Heart right ventricle (tissue), 16 donors: ENCODE measurements around the gene IRF1. TPM values are rescaled to one million over a fixed set of nuclear protein-coding genes. Genes with fewer than 3 reads are reported as not detected.

Experiments
- ATAC-seq, 8 donors: fragments of 200-7000 bp; cut with Tn5 transposase; one replicate each; pipeline ENCODE4 v1.9.1; 2020; ENCODE audit warnings: mild to moderate bottlenecking in 8 of 8, moderate library complexity in 8 of 8, moderate number of reproducible peaks in 1 of 8
- DNase-seq, 2 donors: peaks; one replicate each; pipeline ENCODE4 v3.0.0-alpha.2; 2020
- H3K27ac ChIP-seq, 10 donors: fragments of 200-600 bp; sonication (generic) in 2 of 10; one replicate each; pipeline versions ENCODE4 v1.5.0 to v1.8.0; 2020 to 2022; ENCODE audit warnings: mild to moderate bottlenecking in 3 of 10
- H3K27me3 ChIP-seq, 7 donors: fragments of 200-600 bp; one replicate each; pipeline ENCODE4 v1.8.0; 2021 to 2022; ENCODE audit warnings: mild to moderate bottlenecking in 2 of 7
- H3K36me3 ChIP-seq, 9 donors: fragments of 200-600 bp; sonication (generic) in 1 of 9; one replicate each; pipeline versions ENCODE4 v1.5.0 to v1.8.0; 2020 to 2022; ENCODE audit warnings: mild to moderate bottlenecking in 2 of 9
- H3K4me1 ChIP-seq, 9 donors: fragments of 200-600 bp; sonication (generic) in 1 of 9; one replicate each; pipeline versions ENCODE4 v1.5.0 to v1.8.0; 2020 to 2022; ENCODE audit warnings: mild to moderate bottlenecking in 4 of 9
- H3K4me3 ChIP-seq, 10 donors: fragments of 200-600 bp; sonication (generic) in 2 of 10; one replicate each; pipeline versions ENCODE4 v1.5.0 to v1.8.0; 2020 to 2022; ENCODE audit warnings: mild to moderate bottlenecking in 7 of 10, moderate library complexity in 2 of 10
- H3K9me3 ChIP-seq, 11 donors: fragments of 200-600 bp in 10 of 11; sonication (generic) in 2 of 11; one replicate each; pipeline versions ENCODE4 v1.5.0 to v1.8.0; 2013 to 2022; ENCODE audit warnings: mild to moderate bottlenecking in 2 of 11, control low read depth in 1 of 11, moderate library complexity in 1 of 11
- CTCF ChIP-seq, 9 donors: fragments of 200-600 bp; sonication (generic) in 2 of 9; IDR thresholded peaks; one replicate each; pipeline versions ENCODE4 v1.5.0 to v1.8.0; 2021 to 2022; ENCODE audit warnings: antibody characterized with exemption in 9 of 9, mild to moderate bottlenecking in 5 of 9, moderate library complexity in 1 of 9
- WGBS, 2 donors: extraction: QIAGEN DNeasy Blood & Tissue Kit; methylation state at CpG; one replicate each; pipeline ENCODE4 v1.1.7; 2013; ENCODE audit warnings: inconsistent platforms in 1 of 2; 5-methylcytosine and 5-hydroxymethylcytosine counted together
- intact Hi-C, 10 donors: fragments of 100-400 bp; cut with DNase I; formaldehyde crosslinking; loops; one replicate each; pipeline versions ENCODE4 v1.11.1 to v1.14.2; 2022
- polyA plus RNA-seq, 2 donors: library from polyadenylated mRNA; stranded (reverse); fragments of 200-250 nt; gene quantifications; one replicate each; pipeline ENCODE4 v1.2.3, GENCODE V29; 2013
- total RNA-seq, 10 donors: library from RNA; stranded (reverse); fragmentation: NEBNext Ultra II Directional in 3 of 10; extraction: Animal tissue kit (Norgen Biotek cat#: 25700) in 3 of 10; gene quantifications; one replicate each; pipeline versions ENCODE4 v1.2.1 to v1.2.4, GENCODE V29; 2021 to 2023
- donor health status: Arrhythmogenic right ventricular cardiomyopathy.
- donor health status: ischemic (EF 13 %, LVEDD 7.1; RV severe dilation, severe dysfunction).
- donor health status: healthy with polysubstance abuse.
- donor health status: DM: no; HTN: yes; CAD: no.
- donor health status: DM: no; HTN: no; CAD: no.
- donor health status: ischemic (EF 25% LVEDD 6.9; RV normal size, moderate dysfunction).
- donor health status: ischemic (EF 25% LVEDD 5.7; RV mildly dilated, moderate dysfunction).
- donor health status: healthy.
- donor health status: DM: yes; HTN: yes; CAD: no.
- donor health status: Ischemic cardiomyopathy.
- donor health status: ischemic (EF 35%, LVEDD 5.7; RV mildly dilated, moderate dysfunction).
- donor health status: nonischemic (EF 11% LVEDD 7.7; RV severe dilation, severe dysfunction).
- donor health status: DM: yes; HTN: yes; CAD: no.
- donor health status: PGD.
- donor health status: ischemic (EF 29% LVEDD 5.4; RV normal size, mild dysfunction).
- donor health status: nonischemic (EF 23%, LVEDD 6.1; RV moderate dilation, normal function).

Gene IRF1
- total and polyA plus RNA-seq, 12 donors, result 8.6 to 146 (median 17.7) TPM

- intact Hi-C loops, result no loop called here
- no peak for ATAC-seq
- Histone ChIP-seq H3K9me3 (no peaks in the 10 kb centered on the region), H3K4me3 (no peak overlapping the region), H3K27me3 (no peaks in the 10 kb centered on the region), H3K36me3 (peaks cover 0 to 43% (median 5%) of the 10 kb centered on the region in 9 donors), H3K4me1 (peaks cover 23 to 63% (median 39%) of the 10 kb centered on the region in 9 donors), H3K27ac (peak overlapping the region in 1 of 10 donors; percentile 84)
- no peak for DNase-seq
- no peak for TF ChIP-seq CTCF (IDR thresholded peaks at IDR 0.05)
- 95 to 100% methylated on average over 1 of the region's 1 CpG for WGBS, 2 donors
Measured at GRCh38 chr5:132449060-132449459, 41.5 kb downstream of the IRF1 start.

DNA sequence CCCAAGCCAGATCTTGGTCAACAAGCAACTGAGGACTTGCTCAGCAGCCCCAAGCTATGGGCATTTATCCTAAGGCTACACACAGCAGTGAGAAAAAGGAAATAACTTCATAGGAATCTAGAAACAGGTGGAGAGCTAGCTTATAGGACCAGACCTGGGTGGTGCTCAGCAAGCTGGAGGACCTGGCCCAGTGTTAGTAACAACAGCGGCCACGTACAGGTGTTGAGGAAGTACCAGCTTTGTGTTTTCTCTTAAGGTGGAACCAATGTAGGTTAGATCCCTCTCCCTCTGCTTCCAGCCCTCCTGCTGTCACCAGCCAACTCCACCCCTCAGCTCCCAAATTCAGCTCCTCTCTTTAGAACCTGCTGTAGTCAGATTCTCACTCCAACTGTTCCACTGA is 43.4 kb downstream of the IRF1 start:
- Histone ChIP-seq H3K4me1 (peaks cover 24 to 67% (median 55%) of the 10 kb centered on the region in 9 donors), H3K27me3 (no peaks in the 10 kb centered on the region), H3K27ac (peak overlapping the region in 9 of 10 donors; percentile 35 to 84 (median 65)), H3K9me3 (no peaks in the 10 kb centered on the region), H3K4me3 (no peak overlapping the region), H3K36me3 (peaks cover 0 to 32% (median 0%) of the 10 kb centered on the region in 9 donors)
- TF ChIP-seq CTCF (IDR thresholded peaks at IDR 0.05), result no peak
- intact Hi-C loops, result no loop called here
- 75 to 81% methylated on average over 2 of the region's 2 CpGs for WGBS, 2 donors
- no peak for DNase-seq
- peak in 4 of 8 donors; percentile 4 to 13 (median 6) for ATAC-seq

GRCh38 chr5:132446621-132447020 is 44.0 kb downstream of the IRF1 start:
- TF ChIP-seq CTCF (IDR thresholded peaks at IDR 0.05), result no peak
- H3K9me3 ChIP-seq, result no peaks in the 10 kb centered on the region
- intact Hi-C loops, result no loop called here
- H3K4me1 ChIP-seq, result peaks cover 24 to 72% (median 60%) of the 10 kb centered on the region in 9 donors
- H3K27ac ChIP-seq, result peak overlapping the region in 9 of 10 donors; percentile 35 to 84 (median 65)
- H3K4me3 ChIP-seq, result no peak overlapping the region
- WGBS, 2 donors, result 17 to 24% methylated on average over 6 of the region's 6 CpGs
- DNase-seq (peak; percentile 69 to 88), ATAC-seq (peak; percentile 78 to 94 (median 86))
- H3K36me3 ChIP-seq, result peaks cover 0 to 28% (median 0%) of the 10 kb centered on the region in 9 donors
- no peaks in the 10 kb centered on the region for H3K27me3 ChIP-seq

DNA sequence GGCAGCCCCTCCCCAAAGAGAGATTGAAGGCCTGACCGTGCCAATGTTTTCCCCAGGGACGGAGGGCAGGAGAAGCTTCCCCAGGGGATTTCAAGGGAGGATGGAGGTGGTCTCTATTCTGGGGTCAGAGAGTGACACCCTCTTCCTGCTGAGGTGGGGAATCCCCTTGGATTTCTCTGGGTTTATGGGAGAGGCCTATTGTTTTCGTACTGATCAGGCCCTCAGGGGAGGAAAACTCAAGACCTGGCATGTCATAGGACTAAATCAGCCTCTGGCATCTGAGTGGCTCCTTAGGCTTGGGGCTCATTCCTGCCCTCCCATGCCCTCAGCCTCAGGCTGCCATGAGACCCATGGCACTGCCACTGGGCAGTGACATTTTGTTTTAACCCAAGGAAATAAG is 44.6 kb downstream of the IRF1 start:
- no peaks in the 10 kb centered on the region for H3K9me3 ChIP-seq
- H3K27ac ChIP-seq, result peak overlapping the region in 9 of 10 donors; percentile 35 to 84 (median 65)
- peaks cover 24 to 79% (median 66%) of the 10 kb centered on the region in 9 donors for H3K4me1 ChIP-seq
- no peak overlapping the region for H3K4me3 ChIP-seq
- no peaks in the 10 kb centered on the region for H3K27me3 ChIP-seq
- DNase-seq (no peak), ATAC-seq (peak in 5 of 8 donors; percentile 14 to 49 (median 39))
- intact Hi-C loops, result no loop called here
- TF ChIP-seq CTCF (IDR thresholded peaks at IDR 0.05), result no peak
- peaks cover 0 to 21% (median 0%) of the 10 kb centered on the region in 9 donors for H3K36me3 ChIP-seq
- WGBS, 2 donors, result 26 to 38% methylated on average over 3 of the region's 3 CpGs
